ENCODE data around the gene DUS4L. TPM values are rescaled to one million over a fixed set of nuclear protein-coding genes. Genes with fewer than 3 reads are reported as not detected.

Gene DUS4L
- total and polyA plus RNA-seq, 2 donors (not counting 3 experiments of a cell fraction or from before 2014, with no cell fraction given) = 2.5 to 9.6 TPM

GRCh38 chr7:107530751-107531150 lies 33.0 kb upstream of the DUS4L start:
- H3K4me2 ChIP-seq (ENCODE audit: insufficient read depth, low read length) = no peak overlapping the region
- DNase-seq (ENCODE audit: low read depth, low spot score) = no peak
- intact Hi-C loops (cut with micrococcal nuclease) (no loop called here), dilution Hi-C loops (cut with MboI; ENCODE audit: extremely low pct_ligation_motif_present, low sequenced_read_pairs) (no loop called here)
- no peaks in the 10 kb centered on the region for H3K9me3 ChIP-seq (replicated peaks; ENCODE audit: control insufficient read depth, insufficient read depth, low read length)
- TF ChIP-seq, protein P1, sequence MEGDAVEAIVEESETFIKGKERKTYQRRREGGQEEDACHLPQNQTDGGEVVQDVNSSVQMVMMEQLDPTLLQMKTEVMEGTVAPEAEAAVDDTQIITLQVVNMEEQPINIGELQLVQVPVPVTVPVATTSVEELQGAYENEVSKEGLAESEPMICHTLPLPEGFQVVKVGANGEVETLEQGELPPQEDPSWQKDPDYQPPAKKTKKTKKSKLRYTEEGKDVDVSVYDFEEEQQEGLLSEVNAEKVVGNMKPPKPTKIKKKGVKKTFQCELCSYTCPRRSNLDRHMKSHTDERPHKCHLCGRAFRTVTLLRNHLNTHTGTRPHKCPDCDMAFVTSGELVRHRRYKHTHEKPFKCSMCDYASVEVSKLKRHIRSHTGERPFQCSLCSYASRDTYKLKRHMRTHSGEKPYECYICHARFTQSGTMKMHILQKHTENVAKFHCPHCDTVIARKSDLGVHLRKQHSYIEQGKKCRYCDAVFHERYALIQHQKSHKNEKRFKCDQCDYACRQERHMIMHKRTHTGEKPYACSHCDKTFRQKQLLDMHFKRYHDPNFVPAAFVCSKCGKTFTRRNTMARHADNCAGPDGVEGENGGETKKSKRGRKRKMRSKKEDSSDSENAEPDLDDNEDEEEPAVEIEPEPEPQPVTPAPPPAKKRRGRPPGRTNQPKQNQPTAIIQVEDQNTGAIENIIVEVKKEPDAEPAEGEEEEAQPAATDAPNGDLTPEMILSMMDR (IDR thresholded peaks at IDR 0.05; ENCODE audit: extremely low read depth in 1 of 2, insufficient read depth in 1 of 2, low read depth in 1 of 2, low read length in 2 of 2) = no peak
- TF ChIP-seq FOS (IDR thresholded peaks at IDR 0.05; ENCODE audit: borderline replicate concordance, insufficient read depth, low read length) (no peak), POLR2A (IDR thresholded peaks at IDR 0.05; ENCODE audit: low read depth, low read length) (no peak), JUN (IDR thresholded peaks at IDR 0.05; ENCODE audit: borderline replicate concordance, insufficient read depth, insufficient read length, low read depth) (no peak), GATA2 (IDR thresholded peaks at IDR 0.05; ENCODE audit: insufficient read depth, insufficient read length, low read depth, low read length) (no peak), EZH2 (IDR thresholded peaks at IDR 0.05; ENCODE audit: borderline replicate concordance, low read depth, low read length, severe bottlenecking) (no peak), MYC (IDR thresholded peaks at IDR 0.05; ENCODE audit: low read depth, low read length) (no peak), POLR2AphosphoS5 (IDR thresholded peaks at IDR 0.05; ENCODE audit: insufficient read depth, low read depth, low read length) (no peak)
- TF ChIP-seq, protein P2, sequence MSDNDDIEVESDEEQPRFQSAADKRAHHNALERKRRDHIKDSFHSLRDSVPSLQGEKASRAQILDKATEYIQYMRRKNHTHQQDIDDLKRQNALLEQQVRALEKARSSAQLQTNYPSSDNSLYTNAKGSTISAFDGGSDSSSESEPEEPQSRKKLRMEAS (IDR thresholded peaks at IDR 0.05; ENCODE audit: insufficient read depth, insufficient read length) = no peak
- POLR2A ChIA-PET = interaction anchor here (0.7 kb wide), 2 partner anchors 170 to 235 kb away, joined by 3 to 6 read pairs; no protein-coding TSS in a partner anchor
- H2AFZ ChIP-seq (ENCODE audit: low read depth, low read length) = no peak overlapping the region
- BruUV-seq (replicated peaks) = no TSS peak
- peaks cover 0 to 2% of the 10 kb centered on the region in 2 experiments for H3K36me3 ChIP-seq (ENCODE audit: control insufficient read depth in 2 of 2, extremely low read depth in 1 of 2, insufficient read depth in 2 of 2, low read length in 2 of 2)
- H3K4me1 ChIP-seq (ENCODE audit: control insufficient read depth, extremely low read depth, insufficient read depth, low read length) = peaks cover 5% of the 10 kb centered on the region
- H3K27me3 ChIP-seq (ENCODE audit: control insufficient read depth in 2 of 2, insufficient read depth in 2 of 2, low read length in 2 of 2) = no peaks in the 10 kb centered on the region
- no peaks in the 10 kb centered on the region for H4K20me1 ChIP-seq (replicated peaks; ENCODE audit: control insufficient read depth, extremely low read depth, insufficient read depth, low read length)
- CTCF ChIA-PET = no interaction called here
- no peak overlapping the region for H3K9ac ChIP-seq (replicated peaks; ENCODE audit: extremely low read depth, insufficient read depth, low read length)
- no peak overlapping the region for H3K27ac ChIP-seq (ENCODE audit: insufficient read depth, low read depth, low read length)
- no peak overlapping the region for H3K4me3 ChIP-seq (replicated peaks in 1 of 3; ENCODE audit: insufficient read depth in 1 of 3, low read depth in 1 of 3, low read length in 3 of 3)
- H3K79me2 ChIP-seq (ENCODE audit: control insufficient read depth, insufficient read depth, low read length) = peaks cover 3% of the 10 kb centered on the region
- no peak for FAIRE-seq
- H3K9me1 ChIP-seq (replicated peaks; ENCODE audit: control insufficient read depth, extremely low read depth, insufficient read depth, low read length) = no peaks in the 10 kb centered on the region

Measured in endothelial cell of umbilical vein (primary cell).